ENCODE data around the gene DYNC1I2.

DYNC1I2 gene

GRCh38 chr2:171794918-171795317, 107.6 kb downstream of the DYNC1I2 start:
- no peak for TF ChIP-seq CTCF (conservative IDR thresholded peaks at IDR 0.05; ENCODE audit: low read depth)
- POLR2A ChIA-PET (ENCODE audit: low non-redundant PET): no interaction called here
- no peak overlapping the region for H3K27ac ChIP-seq
- DNase-seq (ENCODE audit: low spot score): no peak
- CTCF ChIA-PET: interaction anchor here (0.5 to 0.7 kb wide), 2 partner anchors 9 to 730 kb away, joined by 4 to 7 read pairs; no protein-coding TSS in a partner anchor

Measured in RWPE1 (cell line).